Ascending aorta (tissue), 2 donors: Measurements from ENCODE around the gene BRF1. TPM values are rescaled to one million over a fixed set of nuclear protein-coding genes. Genes with fewer than 3 reads are reported as not detected.

Source experiments
- DNase-seq, 2 donors: peaks; one replicate each; pipeline ENCODE4 v3.0.0-alpha.2; 2019; ENCODE audit warnings: low spot score in 2 of 2
- H3K27ac ChIP-seq, 2 donors: fragments of 200-600 bp; sonication (generic); one replicate each; pipeline ENCODE4 v1.5.1; 2016 to 2017; ENCODE audit warnings: mild to moderate bottlenecking in 1 of 2
- H3K27me3 ChIP-seq: fragments of 200-600 bp; sonication (generic); one replicate; pipeline ENCODE4 v1.5.1; 2017
- H3K36me3 ChIP-seq, 2 donors: fragments of 200-600 bp; sonication (generic); one replicate each; pipeline ENCODE4 v1.5.1; 2016
- H3K4me1 ChIP-seq, 2 donors: fragments of 200-600 bp; sonication (generic); one replicate each; pipeline ENCODE4 v1.5.1; 2016 to 2017; ENCODE audit warnings: mild to moderate bottlenecking in 1 of 2
- H3K4me3 ChIP-seq, 2 donors: fragments of 200-600 bp; sonication (generic); one replicate each; pipeline ENCODE4 v1.5.1; 2016 to 2017; ENCODE audit warnings: mild to moderate bottlenecking in 1 of 2
- H3K9me3 ChIP-seq, 2 donors: fragments of 200-600 bp; sonication (generic); one replicate each; pipeline ENCODE4 v1.5.1; 2016
- CTCF ChIP-seq, 3 experiments: fragments of 200-600 bp in 2 of 3; fragments of 450-650 bp in 1 of 3; sonication (generic) in 2 of 3; IDR thresholded peaks; one replicate each; pipeline ENCODE4 v1.5.1; 2016 to 2019; ENCODE audit warnings: antibody characterized with exemption in 3 of 3, mild to moderate bottlenecking in 1 of 3, moderate library complexity in 1 of 3
- intact Hi-C: fragments of 100-400 bp; cut with DNase I; formaldehyde crosslinking; loops from one replicate; pipeline ENCODE4 v1.15.1; 2023
- total RNA-seq: library from RNA; depleted of rRNA; stranded (reverse); fragments of >200 nt; gene quantifications from one replicate; pipeline ENCODE4 v1.1.0, GENCODE V29; 2016

Gene BRF1
- total RNA-seq, 1 donor from 2014 or later: 60.9 TPM

GRCh38 chr14:105200641-105201040 is 100.2 kb downstream of the BRF1 start:
- Histone ChIP-seq H3K36me3 (no peaks in the 10 kb centered on the region), H3K4me3 (no peak overlapping the region), H3K27ac (no peak overlapping the region), H3K4me1 (peaks cover 3 to 32% of the 10 kb centered on the region in 2 donors), H3K27me3 (peaks cover 8% of the 10 kb centered on the region), H3K9me3 (no peaks in the 10 kb centered on the region)
- intact Hi-C loops: loop anchor here (5.0 kb wide), 1 partner anchor 108 kb away; no protein-coding TSS in a partner anchor
- no peak for TF ChIP-seq CTCF (IDR thresholded peaks at IDR 0.05)
- DNase-seq: no peak

GRCh38 chr14:105200074-105200473 is 100.7 kb downstream of the BRF1 start:
- peaks cover 0 to 26% of the 10 kb centered on the region in 2 donors for H3K4me1 ChIP-seq
- H3K27me3 ChIP-seq: peaks cover 8% of the 10 kb centered on the region
- no peaks in the 10 kb centered on the region for H3K36me3 ChIP-seq
- H3K9me3 ChIP-seq: no peaks in the 10 kb centered on the region
- no peak overlapping the region for H3K4me3 ChIP-seq
- no peak overlapping the region for H3K27ac ChIP-seq
- intact Hi-C loops: loop anchor here (5.0 kb wide), 1 partner anchor 108 kb away; no protein-coding TSS in a partner anchor
- no peak for TF ChIP-seq CTCF (IDR thresholded peaks at IDR 0.05)
- DNase-seq: no peak

- no peaks in the 10 kb centered on the region for H3K36me3 ChIP-seq
- no peak for DNase-seq
- intact Hi-C loops: no loop called here
- H3K27me3 ChIP-seq: peaks cover 8% of the 10 kb centered on the region
- no peaks in the 10 kb centered on the region for H3K9me3 ChIP-seq
- no peak overlapping the region for H3K4me3 ChIP-seq
- no peak for TF ChIP-seq CTCF (IDR thresholded peaks at IDR 0.05)
- peaks cover 0 to 16% of the 10 kb centered on the region in 2 donors for H3K4me1 ChIP-seq
- no peak overlapping the region for H3K27ac ChIP-seq
These were observed 101.7 kb downstream of the BRF1 start for GRCh38 chr14:105199093-105199492.

- no peak for TF ChIP-seq CTCF (IDR thresholded peaks at IDR 0.05)
These were observed 102.2 kb downstream of the BRF1 start for GRCh38 chr14:105198588-105198987.

GRCh38 chr14:105197211-105197641 is 103.6 kb downstream of the BRF1 start:
- intact Hi-C loops: no loop called here
- H3K4me3 ChIP-seq: no peak overlapping the region
- peaks cover 0 to 14% of the 10 kb centered on the region in 2 donors for H3K4me1 ChIP-seq
- TF ChIP-seq CTCF (IDR thresholded peaks at IDR 0.05): no peak
- no peak for DNase-seq
- H3K9me3 ChIP-seq: no peaks in the 10 kb centered on the region
- H3K27ac ChIP-seq: no peak overlapping the region
- H3K27me3 ChIP-seq: peaks cover 8% of the 10 kb centered on the region
- H3K36me3 ChIP-seq: no peaks in the 10 kb centered on the region

More at GRCh38 chr14:105198588-105198987, 102.2 kb downstream of the BRF1 start:
- Histone ChIP-seq H3K27ac (no peak overlapping the region), H3K4me1 (peaks cover 0 to 14% of the 10 kb centered on the region in 2 donors), H3K36me3 (no peaks in the 10 kb centered on the region), H3K27me3 (peaks cover 8% of the 10 kb centered on the region), H3K4me3 (no peak overlapping the region), H3K9me3 (no peaks in the 10 kb centered on the region)
- intact Hi-C loops: no loop called here
- no peak for DNase-seq
